Glutamatergic neuron (in vitro differentiated cells): ENCODE data around the gene NRXN3. TPM values are rescaled to one million over a fixed set of nuclear protein-coding genes. Genes with fewer than 3 reads are reported as not detected.

ENCODE experiments used
- DNase-seq: peaks from one replicate; pipeline ENCODE4 v3.0.0; 2022
- H3K27ac Mint-ChIP-seq: one replicate; pipeline ENCODE4 v1.8.0; 2020; ENCODE audit warnings: mild to moderate bottlenecking, mixed read lengths, inconsistent platforms; ENCODE audit not compliant: unreplicated experiment
- H3K27me3 Mint-ChIP-seq: one replicate; pipeline ENCODE4 v1.8.0; 2020; ENCODE audit warnings: mild to moderate bottlenecking, moderate library complexity, mixed read lengths, inconsistent platforms; ENCODE audit not compliant: unreplicated experiment
- H3K36me3 Mint-ChIP-seq: one replicate; pipeline ENCODE4 v1.8.0; 2020; ENCODE audit warnings: mild to moderate bottlenecking, mixed read lengths, inconsistent platforms; ENCODE audit not compliant: unreplicated experiment
- H3K4me1 Mint-ChIP-seq: one replicate; pipeline ENCODE4 v1.8.0; 2020; ENCODE audit warnings: mild to moderate bottlenecking, low read depth, mixed read lengths, inconsistent platforms; ENCODE audit not compliant: unreplicated experiment
- H3K4me3 Mint-ChIP-seq: one replicate; pipeline ENCODE4 v1.8.0; 2020; ENCODE audit warnings: mild to moderate bottlenecking, mixed read lengths, inconsistent platforms; ENCODE audit not compliant: unreplicated experiment
- H3K9me3 Mint-ChIP-seq: one replicate; pipeline ENCODE4 v1.8.0; 2020; ENCODE audit warnings: mild to moderate bottlenecking, moderate library complexity, mixed read lengths, inconsistent platforms; ENCODE audit not compliant: unreplicated experiment
- CTCF ChIP-seq: fragments of 200-600 bp; sonication (generic); IDR thresholded peaks from one replicate; pipeline ENCODE4 v1.5.0; 2021; ENCODE audit not compliant: partially characterized antibody, unreplicated experiment
- total RNA-seq: library from RNA; stranded (reverse); fragmentation: NEBNext Ultra II Directional; extraction: Animal tissue kit (Norgen Biotek cat#: 25700); gene quantifications from one replicate; pipeline ENCODE4 v1.2.1, GENCODE V29; 2021; ENCODE audit not compliant: unreplicated experiment

NRXN3 gene
- total RNA-seq, 1 donor from 2014 or later: 1.2 TPM

GRCh38 chr14:79089576-79089975 lies 919.4 kb downstream of the NRXN3 start:
- Mint-ChIP-seq H3K36me3 (no peaks in the 10 kb centered on the region), H3K4me3 (no peak overlapping the region), H3K27ac (no peak overlapping the region), H3K9me3 (no peaks in the 10 kb centered on the region), H3K27me3 (no peaks in the 10 kb centered on the region), H3K4me1 (peaks cover 4% of the 10 kb centered on the region)
- DNase-seq: no peak
- no peak for TF ChIP-seq CTCF

DNA sequence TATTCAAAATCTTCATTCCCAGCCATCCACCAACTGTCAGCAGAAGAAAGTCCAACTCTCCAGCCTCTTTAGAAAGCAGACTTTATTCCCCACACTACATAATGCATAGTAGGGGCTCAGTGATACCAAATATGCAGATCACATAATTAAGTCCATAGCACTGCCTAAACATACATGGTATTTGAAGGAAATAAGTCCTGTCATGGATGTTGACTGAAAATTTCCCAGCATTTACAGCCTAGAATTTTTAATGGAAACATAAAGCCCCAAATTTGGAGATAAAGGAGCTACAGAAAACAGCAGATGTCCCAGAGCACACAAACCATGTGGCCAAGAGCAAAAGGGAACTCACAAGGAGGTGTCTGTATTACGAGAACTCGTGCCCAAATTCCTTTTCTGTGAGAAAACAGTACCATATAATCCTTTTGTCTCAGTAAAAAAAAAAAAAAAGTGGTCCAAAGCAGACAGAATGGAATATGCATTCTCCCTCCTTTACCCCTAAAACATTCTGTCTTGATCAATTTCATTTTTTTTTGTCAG lies 920.5 kb downstream of the NRXN3 start:
- H3K27ac Mint-ChIP-seq: no peak overlapping the region
- peaks cover 2% of the 10 kb centered on the region for H3K9me3 Mint-ChIP-seq
- no peak for TF ChIP-seq CTCF
- peaks cover 2% of the 10 kb centered on the region for H3K27me3 Mint-ChIP-seq
- H3K4me1 Mint-ChIP-seq: peaks cover 7% of the 10 kb centered on the region
- no peak for DNase-seq
- H3K4me3 Mint-ChIP-seq: no peak overlapping the region
- no peaks in the 10 kb centered on the region for H3K36me3 Mint-ChIP-seq

- TF ChIP-seq CTCF: no peak
- Mint-ChIP-seq H3K4me3 (no peak overlapping the region), H3K4me1 (peaks cover 7% of the 10 kb centered on the region), H3K36me3 (no peaks in the 10 kb centered on the region), H3K9me3 (peaks cover 2% of the 10 kb centered on the region), H3K27me3 (peaks cover 2% of the 10 kb centered on the region), H3K27ac (no peak overlapping the region)
- DNase-seq: no peak
Measured at GRCh38 chr14:79091381-79091963, 921.3 kb downstream of the NRXN3 start.

GRCh38 chr14:79093531-79093930 lies 923.4 kb downstream of the NRXN3 start:
- TF ChIP-seq CTCF: no peak
- no peak overlapping the region for H3K4me3 Mint-ChIP-seq
- H3K4me1 Mint-ChIP-seq: peaks cover 7% of the 10 kb centered on the region
- H3K27me3 Mint-ChIP-seq: peaks cover 2% of the 10 kb centered on the region
- H3K36me3 Mint-ChIP-seq: no peaks in the 10 kb centered on the region
- H3K27ac Mint-ChIP-seq: no peak overlapping the region
- H3K9me3 Mint-ChIP-seq: peaks cover 2% of the 10 kb centered on the region
- no peak for DNase-seq

DNA sequence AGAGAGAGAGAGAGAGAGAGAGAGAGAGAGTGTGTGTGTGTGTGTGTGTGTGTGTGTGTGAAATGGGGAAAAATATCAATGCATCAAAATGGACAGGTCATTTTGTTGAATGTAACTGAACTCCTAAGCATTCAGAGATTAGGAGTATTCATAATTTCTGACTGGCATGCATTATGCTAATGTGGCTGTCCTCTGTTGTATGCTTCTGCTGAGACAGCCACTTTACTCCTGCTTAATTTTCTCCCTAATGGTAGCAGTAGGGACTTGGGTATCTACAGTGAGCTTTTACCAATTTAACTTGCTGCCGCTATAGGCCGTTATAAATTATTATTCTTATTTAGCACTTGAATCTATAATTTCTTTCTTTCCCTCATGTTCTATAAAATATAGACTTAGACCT lies 924.8 kb downstream of the NRXN3 start:
- H3K27ac Mint-ChIP-seq: no peak overlapping the region
- H3K9me3 Mint-ChIP-seq: peaks cover 2% of the 10 kb centered on the region

More for the DNA sequence above, 924.8 kb downstream of the NRXN3 start:
- peaks cover 2% of the 10 kb centered on the region for H3K27me3 Mint-ChIP-seq
- DNase-seq: no peak
- peaks cover 7% of the 10 kb centered on the region for H3K4me1 Mint-ChIP-seq
- no peak for TF ChIP-seq CTCF
- no peaks in the 10 kb centered on the region for H3K36me3 Mint-ChIP-seq
- H3K4me3 Mint-ChIP-seq: no peak overlapping the region
